Measurements from ENCODE around the gene SCGB1C1. TPM values are rescaled to one million over a fixed set of nuclear protein-coding genes. Genes with fewer than 3 reads are reported as not detected.

Gene SCGB1C1
- total RNA-seq, 1 donor from 2014 or later, result not detected

DNA sequence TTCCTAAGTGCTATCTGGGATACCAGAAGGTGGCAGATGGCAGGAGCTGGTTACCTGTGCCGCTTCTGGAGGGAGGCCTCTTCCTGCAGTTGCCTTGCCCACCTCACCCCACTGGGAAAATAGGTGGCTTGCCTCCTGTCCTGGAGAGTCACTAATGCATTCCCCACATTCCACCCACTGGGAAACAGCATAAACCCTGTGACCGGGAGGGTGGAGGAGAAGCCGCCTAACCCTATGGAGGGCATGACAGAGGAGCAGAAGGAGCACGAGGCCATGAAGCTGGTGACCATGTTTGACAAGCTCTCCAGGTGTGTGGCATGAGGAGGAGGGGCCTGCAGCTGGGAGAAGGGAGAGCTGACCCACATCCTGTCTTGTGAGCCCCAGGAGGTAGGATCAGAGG is 20.2 kb downstream of the SCGB1C1 start:
- H3K27ac Mint-ChIP-seq, result no peak overlapping the region

DNA sequence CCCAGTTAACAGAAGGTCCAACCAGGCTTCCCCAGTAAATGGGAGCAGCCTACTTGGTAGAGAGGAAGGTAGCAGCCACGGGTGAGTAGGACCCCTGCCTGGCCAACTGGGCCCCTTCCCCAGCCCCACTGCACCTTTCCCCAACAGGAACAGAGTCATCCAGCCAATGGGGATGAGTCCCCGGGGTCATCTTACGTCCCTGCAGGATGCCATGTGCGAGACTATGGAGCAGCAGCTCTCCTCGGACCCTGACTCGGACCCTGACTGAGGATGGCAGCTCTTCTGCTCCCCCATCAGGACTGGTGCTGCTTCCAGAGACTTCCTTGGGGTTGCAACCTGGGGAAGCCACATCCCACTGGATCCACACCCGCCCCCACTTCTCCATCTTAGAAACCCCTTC is 21.2 kb downstream of the SCGB1C1 start:
- no peak overlapping the region for H3K4me3 Mint-ChIP-seq (ENCODE audit: low read depth)
- no peaks in the 10 kb centered on the region for H3K9me3 Mint-ChIP-seq (ENCODE audit: low read depth)
- H3K27me3 Mint-ChIP-seq, result no peaks in the 10 kb centered on the region
- TF ChIP-seq, protein P1, sequence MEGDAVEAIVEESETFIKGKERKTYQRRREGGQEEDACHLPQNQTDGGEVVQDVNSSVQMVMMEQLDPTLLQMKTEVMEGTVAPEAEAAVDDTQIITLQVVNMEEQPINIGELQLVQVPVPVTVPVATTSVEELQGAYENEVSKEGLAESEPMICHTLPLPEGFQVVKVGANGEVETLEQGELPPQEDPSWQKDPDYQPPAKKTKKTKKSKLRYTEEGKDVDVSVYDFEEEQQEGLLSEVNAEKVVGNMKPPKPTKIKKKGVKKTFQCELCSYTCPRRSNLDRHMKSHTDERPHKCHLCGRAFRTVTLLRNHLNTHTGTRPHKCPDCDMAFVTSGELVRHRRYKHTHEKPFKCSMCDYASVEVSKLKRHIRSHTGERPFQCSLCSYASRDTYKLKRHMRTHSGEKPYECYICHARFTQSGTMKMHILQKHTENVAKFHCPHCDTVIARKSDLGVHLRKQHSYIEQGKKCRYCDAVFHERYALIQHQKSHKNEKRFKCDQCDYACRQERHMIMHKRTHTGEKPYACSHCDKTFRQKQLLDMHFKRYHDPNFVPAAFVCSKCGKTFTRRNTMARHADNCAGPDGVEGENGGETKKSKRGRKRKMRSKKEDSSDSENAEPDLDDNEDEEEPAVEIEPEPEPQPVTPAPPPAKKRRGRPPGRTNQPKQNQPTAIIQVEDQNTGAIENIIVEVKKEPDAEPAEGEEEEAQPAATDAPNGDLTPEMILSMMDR (IDR thresholded peaks at IDR 0.05; ENCODE audit: unreplicated experiment), result no peak
- no peak for DNase-seq (ENCODE audit: low spot score, unreplicated experiment)
- H3K27ac Mint-ChIP-seq, result no peak overlapping the region
- peaks cover 6% of the 10 kb centered on the region for H3K4me1 Mint-ChIP-seq (ENCODE audit: low read depth)
- H3K36me3 Mint-ChIP-seq (ENCODE audit: insufficient read depth), result peaks cover 7% of the 10 kb centered on the region

More for the DNA sequence above, 20.2 kb downstream of the SCGB1C1 start:
- TF ChIP-seq, protein P1 (IDR thresholded peaks at IDR 0.05; ENCODE audit: unreplicated experiment), result no peak
- no peak for DNase-seq (ENCODE audit: low spot score, unreplicated experiment)
- Mint-ChIP-seq H3K4me3 (ENCODE audit: low read depth) (no peak overlapping the region), H3K36me3 (ENCODE audit: insufficient read depth) (peaks cover 7% of the 10 kb centered on the region), H3K9me3 (ENCODE audit: low read depth) (no peaks in the 10 kb centered on the region), H3K27me3 (no peaks in the 10 kb centered on the region), H3K4me1 (ENCODE audit: low read depth) (peaks cover 7% of the 10 kb centered on the region)

DNA sequence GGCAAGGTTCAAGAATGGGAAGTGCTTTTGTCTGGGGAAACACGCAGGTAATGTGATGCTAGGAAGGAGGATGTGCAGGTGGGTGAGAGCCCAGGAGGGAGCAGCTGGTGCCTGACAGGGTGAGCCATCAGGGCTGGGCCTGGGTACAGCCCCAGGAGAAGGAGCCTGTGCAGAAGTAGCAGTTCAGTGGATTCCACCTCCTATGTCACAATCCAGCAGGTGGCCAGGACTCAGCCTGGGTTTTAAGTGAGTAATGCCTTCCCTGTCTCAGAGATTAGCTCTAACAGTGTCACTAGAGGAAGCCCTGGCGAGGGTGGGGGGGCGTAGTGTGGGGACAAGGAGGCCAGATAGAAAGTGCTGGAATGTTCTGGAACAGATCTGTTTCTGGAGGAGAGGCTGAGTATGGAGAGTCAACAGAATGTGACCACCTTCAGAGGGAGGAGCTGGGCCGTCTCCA is 22.7 kb downstream of the SCGB1C1 start:
- no peaks in the 10 kb centered on the region for H3K9me3 Mint-ChIP-seq (ENCODE audit: low read depth)
- H3K36me3 Mint-ChIP-seq (ENCODE audit: insufficient read depth), result peaks cover 9% of the 10 kb centered on the region
- peaks cover 1% of the 10 kb centered on the region for H3K4me1 Mint-ChIP-seq (ENCODE audit: low read depth)
- no peak overlapping the region for H3K4me3 Mint-ChIP-seq (ENCODE audit: low read depth)
- TF ChIP-seq, protein P1 (IDR thresholded peaks at IDR 0.05; ENCODE audit: unreplicated experiment), result no peak
- no peaks in the 10 kb centered on the region for H3K27me3 Mint-ChIP-seq
- peak overlapping the region; percentile 77 for H3K27ac Mint-ChIP-seq
- no peak for DNase-seq (ENCODE audit: low spot score, unreplicated experiment)

DNA sequence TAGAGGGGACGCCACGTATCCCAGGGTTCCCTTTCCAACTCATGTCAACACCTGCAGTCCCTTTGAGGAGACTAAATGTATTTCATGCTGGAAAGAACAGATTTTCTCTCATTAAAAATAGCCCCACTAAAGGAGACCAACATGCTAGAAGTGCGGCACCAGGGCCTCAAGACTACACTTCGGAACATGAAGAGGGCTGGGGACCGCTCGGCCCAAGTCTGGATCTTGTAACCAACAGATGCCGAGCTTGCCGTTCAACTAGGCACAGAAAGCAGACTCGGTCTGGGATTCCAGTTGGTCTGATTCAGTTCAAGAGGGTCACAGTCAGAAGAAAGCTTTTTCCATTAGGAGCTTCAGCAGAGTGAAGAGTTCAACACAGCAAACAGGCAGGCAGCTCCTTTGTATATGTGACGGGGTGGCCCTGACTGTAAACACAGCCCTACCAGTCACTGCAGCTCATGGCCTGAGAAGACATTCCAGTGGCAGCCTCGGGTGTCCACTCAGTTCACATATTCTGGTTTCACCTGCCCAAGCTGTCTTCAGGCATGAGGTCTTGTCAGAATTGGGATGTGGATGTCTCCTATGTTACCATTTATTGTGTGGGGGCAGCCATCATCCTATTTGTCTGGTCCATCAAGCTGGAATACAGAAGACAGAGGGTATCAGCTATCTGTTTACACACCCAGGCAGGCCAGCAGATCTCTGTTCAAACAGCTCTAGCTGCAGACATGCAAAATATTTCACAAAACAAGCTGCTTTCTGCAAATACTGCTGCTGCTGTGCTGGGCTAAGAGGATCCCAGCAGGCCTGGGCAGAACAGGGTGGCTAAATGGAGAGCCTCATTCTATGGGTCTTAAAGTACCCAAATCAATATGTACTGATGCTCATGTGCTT is 23.4 kb downstream of the SCGB1C1 start:
- no peak overlapping the region for H3K4me3 Mint-ChIP-seq (ENCODE audit: low read depth)
- no peaks in the 10 kb centered on the region for H3K9me3 Mint-ChIP-seq (ENCODE audit: low read depth)
- H3K27ac Mint-ChIP-seq, result peak overlapping the region; percentile 77
- no peaks in the 10 kb centered on the region for H3K27me3 Mint-ChIP-seq
- DNase-seq (ENCODE audit: low spot score, unreplicated experiment), result no peak
- H3K36me3 Mint-ChIP-seq (ENCODE audit: insufficient read depth), result peaks cover 9% of the 10 kb centered on the region
- H3K4me1 Mint-ChIP-seq (ENCODE audit: low read depth), result peaks cover 1% of the 10 kb centered on the region
- TF ChIP-seq, protein P1 (IDR thresholded peaks at IDR 0.05; ENCODE audit: unreplicated experiment), result no peak

DNA sequence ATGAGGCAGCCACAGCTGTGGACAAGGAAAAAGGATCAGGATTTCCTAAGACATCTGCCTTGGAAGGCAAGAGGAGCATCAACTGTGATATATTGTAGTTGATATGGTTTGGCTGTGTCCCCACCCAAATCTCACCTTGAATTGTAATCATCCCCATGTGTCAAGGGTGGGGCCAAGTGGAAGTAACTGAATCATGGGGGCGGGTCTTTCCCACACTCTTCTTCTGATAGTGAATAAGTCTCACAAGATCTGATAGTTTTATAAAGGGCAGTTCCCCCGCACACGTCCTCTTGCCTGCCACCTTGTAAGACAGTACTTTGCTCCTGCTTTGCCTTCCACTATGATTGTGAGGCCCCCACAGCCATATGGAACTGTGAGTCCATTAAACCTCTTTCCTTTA is 24.8 kb downstream of the SCGB1C1 start:
- Mint-ChIP-seq H3K36me3 (ENCODE audit: insufficient read depth) (peaks cover 9% of the 10 kb centered on the region), H3K27me3 (no peaks in the 10 kb centered on the region), H3K27ac (no peak overlapping the region), H3K4me3 (ENCODE audit: low read depth) (no peak overlapping the region), H3K9me3 (ENCODE audit: low read depth) (no peaks in the 10 kb centered on the region), H3K4me1 (ENCODE audit: low read depth) (peaks cover 1% of the 10 kb centered on the region)
- DNase-seq (ENCODE audit: low spot score, unreplicated experiment), result no peak
- TF ChIP-seq, protein P1 (IDR thresholded peaks at IDR 0.05; ENCODE audit: unreplicated experiment), result no peak
